ENCODE measurements around the gene CENPM.
A peak's percentile ranks its signal among the peaks of the same experiment; 100 is the strongest.

Gene CENPM

DNA sequence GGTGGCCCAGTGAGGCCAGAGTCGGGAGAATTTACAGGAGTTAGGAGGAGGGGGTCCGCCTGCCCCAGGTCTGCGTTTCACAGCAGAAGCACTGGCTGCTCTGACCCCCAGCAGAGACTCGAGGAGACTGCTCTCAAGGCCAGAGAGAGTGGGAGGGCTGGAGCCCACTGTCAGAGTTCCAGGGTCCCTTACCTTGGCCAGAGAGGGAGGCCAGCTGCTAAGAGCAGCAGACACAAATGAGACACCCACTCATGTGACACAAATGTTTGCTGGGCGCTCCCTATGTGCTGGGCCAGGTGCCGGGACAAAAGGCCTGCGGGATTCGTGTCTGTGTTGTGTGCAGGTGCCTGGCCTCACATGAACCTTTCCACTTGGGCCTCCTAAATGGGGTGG lies 17.5 kb downstream of the CENPM start:
- Histone ChIP-seq H3K79me2 (ENCODE audit: insufficient read depth, low read length) (no peaks in the 10 kb centered on the region), H3K36me3 (ENCODE audit: insufficient read depth, low read length) (peaks cover 5% of the 10 kb centered on the region; the same call in 1 of the 2 replicates), H3K4me3 (ENCODE audit: low read depth, low read length, poor library complexity, severe bottlenecking) (no peak overlapping the region), H3K4me1 (ENCODE audit: insufficient read depth, low read length, severe bottlenecking) (peaks cover 59% of the 10 kb centered on the region), H3K27me3 (ENCODE audit: insufficient read depth, low read length) (peaks cover 6% of the 10 kb centered on the region; the same call in 1 of the 2 replicates), H3K9me3 (ENCODE audit: low read length) (no peaks in the 10 kb centered on the region), H3K9me2 (ENCODE audit: low read depth, low read length) (no peaks in the 10 kb centered on the region), H2AFZ (ENCODE audit: low read length) (no peak overlapping the region), H3K9ac (ENCODE audit: low read length) (no peak overlapping the region), H3K27ac (ENCODE audit: low read depth, low read length, poor library complexity, severe bottlenecking) (peak overlapping the region; percentile 37), H4K20me1 (ENCODE audit: insufficient read depth, low read length) (no peaks in the 10 kb centered on the region), H3K4me2 (ENCODE audit: low read length) (no peak overlapping the region), H3F3A (ENCODE audit: insufficient read depth, low read length) (no peaks in the 10 kb centered on the region)
- no peak for TF ChIP-seq CTCF (IDR thresholded peaks at IDR 0.05; ENCODE audit: low read length)
- TF ChIP-seq EZH2 (IDR thresholded peaks at IDR 0.05; ENCODE audit: borderline replicate concordance, low read length) = no peak

- H3F3A ChIP-seq (ENCODE audit: insufficient read depth, low read length) = no peaks in the 10 kb centered on the region
- H3K79me2 ChIP-seq (ENCODE audit: insufficient read depth, low read length) = no peaks in the 10 kb centered on the region
- peaks cover 6% of the 10 kb centered on the region; the same call in 1 of the 2 replicates for H3K27me3 ChIP-seq (ENCODE audit: insufficient read depth, low read length)
- H3K4me3 ChIP-seq (ENCODE audit: low read depth, low read length, poor library complexity, severe bottlenecking) = no peak overlapping the region
- H3K9me2 ChIP-seq (ENCODE audit: low read depth, low read length) = no peaks in the 10 kb centered on the region
- no peak overlapping the region for H3K9ac ChIP-seq (ENCODE audit: low read length)
- TF ChIP-seq CTCF (IDR thresholded peaks at IDR 0.05; ENCODE audit: low read length) = no peak
- TF ChIP-seq EZH2 (IDR thresholded peaks at IDR 0.05; ENCODE audit: borderline replicate concordance, low read length) = no peak
- no peaks in the 10 kb centered on the region for H3K9me3 ChIP-seq (ENCODE audit: low read length)
- H3K27ac ChIP-seq (ENCODE audit: low read depth, low read length, poor library complexity, severe bottlenecking) = peak overlapping the region; percentile 37
- H3K4me1 ChIP-seq (ENCODE audit: insufficient read depth, low read length, severe bottlenecking) = peaks cover 53% of the 10 kb centered on the region
- H4K20me1 ChIP-seq (ENCODE audit: insufficient read depth, low read length) = no peaks in the 10 kb centered on the region
- H2AFZ ChIP-seq (ENCODE audit: low read length) = no peak overlapping the region
- H3K36me3 ChIP-seq (ENCODE audit: insufficient read depth, low read length) = no peaks in the 10 kb centered on the region
- no peak overlapping the region for H3K4me2 ChIP-seq (ENCODE audit: low read length)
Measured at GRCh38 chr22:41928593-41929417, 18.1 kb downstream of the CENPM start.

GRCh38 chr22:41927813-41928212 lies 19.1 kb downstream of the CENPM start:
- H4K20me1 ChIP-seq (ENCODE audit: insufficient read depth, low read length) = no peaks in the 10 kb centered on the region
- H3K4me1 ChIP-seq (ENCODE audit: insufficient read depth, low read length, severe bottlenecking) = peaks cover 43% of the 10 kb centered on the region
- no peak overlapping the region for H3K4me2 ChIP-seq (ENCODE audit: low read length)
- no peaks in the 10 kb centered on the region for H3K9me2 ChIP-seq (ENCODE audit: low read depth, low read length)
- no peaks in the 10 kb centered on the region for H3F3A ChIP-seq (ENCODE audit: insufficient read depth, low read length)
- no peaks in the 10 kb centered on the region for H3K79me2 ChIP-seq (ENCODE audit: insufficient read depth, low read length)
- H3K27ac ChIP-seq (ENCODE audit: low read depth, low read length, poor library complexity, severe bottlenecking) = no peak overlapping the region
- no peak overlapping the region for H3K9ac ChIP-seq (ENCODE audit: low read length)
- no peaks in the 10 kb centered on the region for H3K9me3 ChIP-seq (ENCODE audit: low read length)
- TF ChIP-seq EZH2 (IDR thresholded peaks at IDR 0.05; ENCODE audit: borderline replicate concordance, low read length) (no peak), CTCF (IDR thresholded peaks at IDR 0.05; ENCODE audit: low read length) (no peak)
- H2AFZ ChIP-seq (ENCODE audit: low read length) = no peak overlapping the region
- no peak overlapping the region for H3K4me3 ChIP-seq (ENCODE audit: low read depth, low read length, poor library complexity, severe bottlenecking)
- peaks cover 6% of the 10 kb centered on the region; the same call in 1 of the 2 replicates for H3K27me3 ChIP-seq (ENCODE audit: insufficient read depth, low read length)
- H3K36me3 ChIP-seq (ENCODE audit: insufficient read depth, low read length) = no peaks in the 10 kb centered on the region
